HepG2 (cell line): ENCODE measurements around the gene CHN2.

Experiments used
- ATM ChIP-seq: fragments of 450-650 bp; IDR thresholded peaks from 2 replicates; pipeline ENCODE4 v1.7.1; 2017; ENCODE audit warnings: mild to moderate bottlenecking, borderline replicate concordance
- BHLHE40 ChIP-seq: IDR thresholded peaks from 2 replicates; pipeline ENCODE4 v1.6.1; 2011; ENCODE audit warnings: low read length, improper control_type of control experiment
- CTCF ChIP-seq: sonication (generic); formaldehyde crosslinking; IDR thresholded peaks from 2 replicates; pipeline ENCODE4 v1.5.0; 2020; ENCODE audit warnings: mild to moderate bottlenecking, missing genetic modification reagents, moderate library complexity
- MXI1 ChIP-seq: IDR thresholded peaks from 3 replicates; pipeline ENCODE4 v1.6.1; 2012; ENCODE audit warnings: low read depth, low read length, inconsistent platforms, borderline replicate concordance
- NR3C1 ChIP-seq: sonication (generic); formaldehyde crosslinking; IDR thresholded peaks from 2 replicates; pipeline ENCODE4 v1.4.0; 2020; ENCODE audit warnings: missing genetic modification reagents
- POLR2A ChIP-seq, 2 experiments: IDR thresholded peaks; 2 replicates each; pipeline ENCODE4 v1.6.1; 2011; ENCODE audit warnings: low read depth in 2 of 2, low read length in 2 of 2, mild to moderate bottlenecking in 1 of 2, moderate library complexity in 1 of 2; ENCODE audit not compliant: insufficient read depth in 1 of 2
- SP2 ChIP-seq: sonication (generic); formaldehyde crosslinking; IDR thresholded peaks from 2 replicates; pipeline ENCODE4 v1.5.1; 2020; ENCODE audit warnings: mild to moderate bottlenecking, missing genetic modification reagents
- TEAD3 ChIP-seq: optimal IDR thresholded peaks from 2 replicates; pipeline ENCODE3; 2016; ENCODE audit warnings: borderline replicate concordance
- ZBTB26 ChIP-seq: IDR thresholded peaks from 2 replicates; pipeline ENCODE4 v1.6.1; 2016; ENCODE audit warnings: missing compliant biosample characterization, missing genetic modification reagents, borderline replicate concordance
- ZNF589 ChIP-seq: sonication (generic); formaldehyde crosslinking; conservative IDR thresholded peaks from 2 replicates; pipeline ENCODE4 v1.8.0; 2022; ENCODE audit warnings: mild to moderate bottlenecking, moderate library complexity, missing genetic modification reagents
- TF ChIP-seq, protein P1 (sequence below): sonication (generic); formaldehyde crosslinking; IDR thresholded peaks from 2 replicates; pipeline ENCODE4 v1.9.0; 2022; ENCODE audit warnings: low read depth, missing genetic modification reagents

- no peak for TF ChIP-seq POLR2A (IDR thresholded peaks at IDR 0.05; ENCODE audit: insufficient read depth in 1 of 2, low read depth in 2 of 2, low read length in 2 of 2)
- TF ChIP-seq MXI1 = no peak
- TF ChIP-seq TEAD3 (CRISPR knock-in tag) = no peak
- no peak for TF ChIP-seq SP2 (CRISPR knock-in tag)
- TF ChIP-seq BHLHE40 = no peak
- TF ChIP-seq, protein P1, sequence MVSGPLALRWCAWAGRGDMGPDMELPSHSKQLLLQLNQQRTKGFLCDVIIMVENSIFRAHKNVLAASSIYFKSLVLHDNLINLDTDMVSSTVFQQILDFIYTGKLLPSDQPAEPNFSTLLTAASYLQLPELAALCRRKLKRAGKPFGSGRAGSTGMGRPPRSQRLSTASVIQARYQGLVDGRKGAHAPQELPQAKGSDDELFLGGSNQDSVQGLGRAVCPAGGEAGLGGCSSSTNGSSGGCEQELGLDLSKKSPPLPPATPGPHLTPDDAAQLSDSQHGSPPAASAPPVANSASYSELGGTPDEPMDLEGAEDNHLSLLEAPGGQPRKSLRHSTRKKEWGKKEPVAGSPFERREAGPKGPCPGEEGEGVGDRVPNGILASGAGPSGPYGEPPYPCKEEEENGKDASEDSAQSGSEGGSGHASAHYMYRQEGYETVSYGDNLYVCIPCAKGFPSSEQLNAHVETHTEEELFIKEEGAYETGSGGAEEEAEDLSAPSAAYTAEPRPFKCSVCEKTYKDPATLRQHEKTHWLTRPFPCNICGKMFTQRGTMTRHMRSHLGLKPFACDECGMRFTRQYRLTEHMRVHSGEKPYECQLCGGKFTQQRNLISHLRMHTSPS (CRISPR knock-in tag) = no peak
- no peak for TF ChIP-seq ZBTB26 (CRISPR knock-in tag)
- no peak for TF ChIP-seq ZNF589 (CRISPR knock-in tag)
- TF ChIP-seq ATM = no peak
- TF ChIP-seq NR3C1 (CRISPR knock-in tag) = no peak
- no peak for TF ChIP-seq CTCF (CRISPR knock-in tag)
Measured at GRCh38 chr7:29454464-29454863, 259.9 kb downstream of the CHN2 start.
